Measurements from ENCODE around the gene CDH23.

The CDH23 gene

GRCh38 chr10:71694567-71694968 lies 297.8 kb downstream of the CDH23 start:
- no peak overlapping the region for H3K4me3 ChIP-seq (ENCODE audit: low read depth, low read length)
- DNase-seq (ENCODE audit: low read depth), result no peak

DNA sequence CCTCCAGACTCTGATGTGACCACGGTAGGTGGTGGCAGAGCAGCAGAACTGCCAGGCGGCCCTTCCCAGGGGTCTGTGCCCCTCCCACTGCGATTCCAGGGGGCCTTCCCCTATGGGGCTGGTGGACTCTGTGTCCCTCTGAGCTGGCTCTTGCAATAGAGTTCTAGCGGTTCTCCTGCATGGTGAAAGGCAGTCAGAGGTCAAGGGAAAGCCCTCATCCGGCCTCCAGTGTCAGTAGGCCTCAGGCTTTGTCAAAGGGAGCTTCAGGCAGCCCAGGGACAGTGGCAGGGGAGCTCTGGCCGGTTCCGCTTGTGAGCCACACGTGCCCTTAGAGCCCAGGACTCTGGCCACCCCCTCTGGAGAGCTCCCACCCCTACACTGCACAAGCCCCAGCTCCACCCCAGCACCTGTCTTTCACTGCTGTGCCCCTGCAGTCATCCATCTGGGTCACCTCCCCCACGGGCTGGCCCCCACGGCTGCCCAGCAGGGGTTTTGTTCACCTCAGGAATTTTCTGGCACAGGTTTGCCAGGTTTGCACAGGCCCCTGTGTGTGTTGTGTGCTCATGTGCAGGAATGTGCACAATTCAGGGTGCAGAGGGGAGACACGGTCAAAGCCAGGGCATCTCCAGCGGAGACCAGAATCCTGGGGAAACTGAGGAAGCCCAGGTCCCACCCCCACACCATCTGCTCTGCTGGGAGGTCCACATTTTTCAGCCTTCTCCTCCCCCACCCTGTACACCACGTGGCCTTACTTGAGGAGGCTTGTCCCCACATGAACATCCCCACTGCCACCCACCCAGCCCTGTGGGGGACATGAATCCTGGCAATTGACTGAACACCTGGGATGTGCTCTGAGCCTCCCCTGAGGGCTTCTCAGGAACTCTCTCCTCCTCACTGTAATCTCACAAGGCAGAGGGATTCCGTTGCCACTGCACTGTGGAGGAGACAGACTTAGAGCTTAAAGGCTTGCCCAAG lies 299.1 kb downstream of the CDH23 start:
- no peak for DNase-seq (ENCODE audit: low read depth)

GRCh38 chr10:71696628-71697326 lies 300.1 kb downstream of the CDH23 start:
- H3K4me3 ChIP-seq (ENCODE audit: low read depth, low read length), result no peak overlapping the region
- DNase-seq (ENCODE audit: low read depth), result no peak

More for the DNA sequence above, 299.1 kb downstream of the CDH23 start:
- no peak overlapping the region for H3K4me3 ChIP-seq (ENCODE audit: low read depth, low read length)

- H3K4me3 ChIP-seq (ENCODE audit: low read depth, low read length), result no peak overlapping the region
- DNase-seq (ENCODE audit: low read depth), result no peak
Measured at GRCh38 chr10:71697938-71698709, 301.4 kb downstream of the CDH23 start.

DNA sequence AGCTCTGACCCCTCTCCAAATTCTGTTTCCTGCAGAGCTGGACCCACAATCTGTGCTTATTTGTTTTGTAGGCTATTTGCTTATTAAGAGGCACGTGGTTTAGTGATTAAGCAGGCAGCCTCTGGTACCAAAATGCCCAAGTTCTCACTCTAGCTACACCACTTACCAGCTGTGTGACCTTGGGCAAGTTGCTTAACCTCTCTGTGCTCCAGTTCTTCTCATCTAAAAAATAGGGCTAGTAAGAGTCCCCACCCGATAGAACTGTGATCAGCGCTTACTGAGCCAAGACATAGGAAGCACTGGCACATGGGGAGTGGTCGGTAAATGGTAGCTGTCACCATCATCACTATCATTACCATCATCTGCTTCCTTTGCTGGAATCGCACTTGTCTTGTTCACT lies 302.0 kb downstream of the CDH23 start:
- no peak overlapping the region for H3K4me3 ChIP-seq (ENCODE audit: low read depth, low read length)
- no peak for DNase-seq (ENCODE audit: low read depth)

GRCh38 chr10:71700731-71701368 lies 304.1 kb downstream of the CDH23 start:
- H3K4me3 ChIP-seq (ENCODE audit: low read depth, low read length), result no peak overlapping the region
- DNase-seq (ENCODE audit: low read depth), result no peak

DNA sequence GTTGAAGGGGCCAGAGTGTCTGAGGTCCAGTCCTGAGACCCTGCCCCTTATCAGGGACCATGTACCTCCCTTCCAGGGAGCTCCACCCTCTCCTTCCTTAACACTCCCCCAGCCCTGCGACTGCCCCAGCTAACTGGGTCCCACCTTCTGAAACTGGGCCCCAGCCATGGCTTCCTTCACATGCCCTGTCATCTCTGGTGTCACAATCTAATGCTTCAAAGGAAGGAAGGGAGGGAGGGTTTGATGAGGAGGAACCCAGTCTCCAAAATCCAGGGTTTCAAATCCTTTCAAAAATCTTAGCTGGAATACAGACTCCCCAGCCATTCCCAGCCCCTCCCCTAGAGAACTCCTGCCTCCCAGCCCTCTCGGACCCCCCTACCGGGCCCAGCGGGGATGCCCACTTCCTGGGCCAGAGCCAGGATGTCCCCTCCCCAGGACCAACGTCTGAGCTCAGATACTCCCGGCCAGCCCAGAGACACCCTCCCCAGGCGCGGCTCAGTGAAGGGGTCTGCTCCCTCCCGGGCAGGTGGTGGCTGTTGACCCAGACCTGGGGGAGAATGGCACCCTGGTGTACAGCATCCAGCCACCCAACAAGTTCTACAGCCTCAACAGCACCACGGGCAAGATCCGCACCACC lies 304.9 kb downstream of the CDH23 start:
- DNase-seq (ENCODE audit: low read depth), result no peak
- H3K4me3 ChIP-seq (ENCODE audit: low read depth, low read length), result no peak overlapping the region

DNA sequence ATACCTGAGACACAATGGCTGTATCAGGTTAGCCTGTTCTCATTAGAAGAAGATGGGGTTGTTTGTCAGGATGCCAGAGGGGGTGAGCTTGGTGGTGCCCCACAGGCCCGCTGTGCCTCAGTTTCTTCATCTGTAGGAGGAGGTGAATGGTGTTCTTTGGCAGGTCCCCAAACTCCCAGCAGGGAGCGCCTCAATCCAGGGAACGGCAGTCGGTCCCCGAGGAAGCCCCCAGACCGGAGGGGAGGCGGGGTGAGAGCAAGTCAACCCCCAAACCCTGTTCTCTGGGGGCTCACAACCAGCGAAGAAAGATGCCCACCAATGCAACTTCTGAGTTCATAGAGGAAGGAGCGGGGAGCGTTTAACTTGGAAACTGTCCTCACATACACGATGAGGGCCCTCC lies 306.9 kb downstream of the CDH23 start:
- no peak for DNase-seq (ENCODE audit: low read depth)
- no peak overlapping the region for H3K4me3 ChIP-seq (ENCODE audit: low read depth, low read length)

DNA sequence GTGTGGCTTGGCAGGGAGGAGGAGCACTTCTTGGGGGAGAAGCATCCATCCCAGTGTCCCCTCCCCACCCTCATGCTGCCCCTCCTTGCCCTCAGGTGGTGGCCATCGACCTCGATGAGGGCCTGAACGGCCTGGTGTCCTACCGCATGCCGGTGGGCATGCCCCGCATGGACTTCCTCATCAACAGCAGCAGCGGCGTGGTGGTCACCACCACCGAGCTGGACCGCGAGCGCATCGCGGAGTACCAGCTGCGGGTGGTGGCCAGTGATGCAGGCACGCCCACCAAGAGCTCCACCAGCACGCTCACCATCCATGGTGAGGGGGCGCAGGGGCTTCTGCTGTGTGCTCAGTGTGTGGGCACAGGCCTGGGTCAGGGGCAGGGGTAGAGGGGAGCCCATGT lies 308.1 kb downstream of the CDH23 start:
- no peak overlapping the region for H3K4me3 ChIP-seq (ENCODE audit: low read depth, low read length)
- no peak for DNase-seq (ENCODE audit: low read depth)

- DNase-seq (ENCODE audit: low read depth), result no peak
Measured at GRCh38 chr10:71705582-71705981, 308.9 kb downstream of the CDH23 start.

GRCh38 chr10:71706216-71707121 lies 309.7 kb downstream of the CDH23 start:
- no peak overlapping the region for H3K4me3 ChIP-seq (ENCODE audit: low read depth, low read length)
- DNase-seq (ENCODE audit: low read depth), result no peak

More at GRCh38 chr10:71705582-71705981, 308.9 kb downstream of the CDH23 start:
- H3K4me3 ChIP-seq (ENCODE audit: low read depth, low read length), result no peak overlapping the region

DNA sequence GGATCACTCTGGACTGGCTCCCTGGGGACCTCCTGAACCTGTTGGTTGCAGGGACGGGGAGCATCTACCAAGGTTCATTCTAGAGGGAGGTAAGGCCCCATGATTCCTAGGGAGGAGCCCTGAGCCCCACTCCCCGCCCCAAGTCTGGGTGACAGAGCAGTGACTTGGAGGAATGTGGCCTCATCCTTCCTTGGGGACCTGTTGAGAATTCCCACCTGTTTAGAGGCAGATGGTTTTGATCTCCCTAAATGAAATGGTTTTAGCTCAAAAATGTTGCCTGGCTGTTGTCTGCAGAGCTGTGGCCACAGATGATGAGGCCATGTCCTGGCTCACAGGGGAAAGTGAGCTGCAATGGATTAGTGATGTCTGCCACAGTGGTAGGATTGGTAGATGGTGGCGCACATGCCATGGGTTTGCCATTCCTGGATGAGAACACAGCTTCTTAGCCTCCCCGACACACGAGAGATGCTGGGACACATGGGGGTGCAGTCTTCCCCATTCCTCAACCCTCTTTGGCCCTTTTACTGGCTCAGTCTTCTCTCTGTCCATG lies 310.6 kb downstream of the CDH23 start:
- H3K4me3 ChIP-seq (ENCODE audit: low read depth, low read length), result no peak overlapping the region

DNA sequence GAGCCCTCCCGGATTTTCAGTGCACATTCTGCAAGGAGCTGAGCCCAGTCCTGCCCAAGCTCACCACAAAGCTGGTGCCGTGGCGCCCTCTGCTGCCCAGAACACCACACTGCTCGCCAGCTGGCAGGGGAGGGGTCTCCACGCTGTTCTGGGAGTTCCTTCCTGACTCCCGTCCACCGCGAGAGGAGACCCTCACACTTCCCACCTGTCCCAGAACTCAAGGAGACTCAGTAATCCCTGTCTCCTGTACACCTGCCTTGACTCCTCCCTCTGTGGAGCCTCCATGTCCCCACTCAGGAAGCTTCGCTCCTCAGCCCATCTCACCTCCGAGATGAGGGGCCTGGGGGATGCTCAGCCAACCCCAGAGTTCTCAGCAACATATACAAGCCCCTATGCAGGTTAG lies 311.6 kb downstream of the CDH23 start:
- DNase-seq (ENCODE audit: low read depth), result no peak
- no peak overlapping the region for H3K4me3 ChIP-seq (ENCODE audit: low read depth, low read length)

More for the DNA sequence above, 310.6 kb downstream of the CDH23 start:
- DNase-seq (ENCODE audit: low read depth), result no peak

DNA sequence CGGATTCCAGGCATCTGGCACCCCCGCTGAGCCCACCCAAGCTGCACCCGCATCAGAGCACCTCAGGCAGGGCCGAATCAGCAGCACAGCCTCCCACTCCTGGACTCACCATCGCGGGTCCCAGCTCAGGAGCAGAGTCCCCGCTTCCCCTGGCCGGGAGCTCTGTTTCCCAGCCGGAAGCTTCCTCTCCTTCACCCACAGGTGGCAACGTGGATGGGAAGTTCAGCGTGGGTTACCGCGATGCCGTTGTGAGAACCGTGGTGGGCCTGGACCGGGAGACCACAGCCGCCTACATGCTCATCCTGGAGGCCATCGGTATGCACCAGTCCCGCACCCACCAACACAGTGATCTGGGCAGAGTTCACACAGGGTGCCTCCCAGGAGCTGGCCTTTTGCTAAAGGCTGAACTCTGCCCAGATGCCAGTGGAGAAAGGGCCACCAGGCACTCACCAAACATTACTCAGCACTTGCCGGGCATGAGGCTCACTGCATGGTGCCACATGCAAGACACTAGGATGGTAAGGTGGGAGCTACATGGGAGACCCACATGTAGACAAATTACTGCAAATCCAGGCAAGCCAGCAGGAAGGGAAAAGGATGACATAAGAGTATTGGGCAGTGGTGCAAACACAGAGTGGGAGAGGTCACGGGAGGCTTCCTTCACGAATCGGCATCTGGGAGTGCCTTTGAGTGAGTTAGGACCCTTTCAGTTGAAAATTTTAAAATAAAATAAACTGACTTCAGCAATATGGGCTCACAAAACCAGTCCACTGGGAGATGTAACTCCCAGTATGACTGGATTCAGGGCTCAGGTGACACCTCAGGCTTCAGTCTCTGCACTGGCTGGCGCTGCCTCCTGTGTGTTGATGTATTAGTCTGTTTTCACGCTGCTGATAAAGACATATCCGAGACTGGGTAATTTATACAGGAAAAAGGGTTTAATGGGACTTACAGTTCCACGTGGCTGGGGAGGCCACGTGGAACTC lies 312.5 kb downstream of the CDH23 start:
- no peak overlapping the region for H3K4me3 ChIP-seq (ENCODE audit: low read depth, low read length)
- no peak for DNase-seq (ENCODE audit: low read depth)

GRCh38 chr10:71710519-71710918 lies 313.8 kb downstream of the CDH23 start:
- DNase-seq (ENCODE audit: low read depth), result no peak

GRCh38 chr10:71711052-71711623 lies 314.4 kb downstream of the CDH23 start:
- no peak overlapping the region for H3K4me3 ChIP-seq (ENCODE audit: low read depth, low read length)
- DNase-seq (ENCODE audit: low read depth), result no peak

More at GRCh38 chr10:71710519-71710918, 313.8 kb downstream of the CDH23 start:
- no peak overlapping the region for H3K4me3 ChIP-seq (ENCODE audit: low read depth, low read length)

All from skeletal muscle cell (primary cell).